ENCODE data around the gene ZFPL1. TPM values are rescaled to one million over a fixed set of nuclear protein-coding genes. Genes with fewer than 3 reads are reported as not detected.

ZFPL1 gene
- total RNA-seq, 1 experiment from 2014 or later: 19.0 TPM

DNA sequence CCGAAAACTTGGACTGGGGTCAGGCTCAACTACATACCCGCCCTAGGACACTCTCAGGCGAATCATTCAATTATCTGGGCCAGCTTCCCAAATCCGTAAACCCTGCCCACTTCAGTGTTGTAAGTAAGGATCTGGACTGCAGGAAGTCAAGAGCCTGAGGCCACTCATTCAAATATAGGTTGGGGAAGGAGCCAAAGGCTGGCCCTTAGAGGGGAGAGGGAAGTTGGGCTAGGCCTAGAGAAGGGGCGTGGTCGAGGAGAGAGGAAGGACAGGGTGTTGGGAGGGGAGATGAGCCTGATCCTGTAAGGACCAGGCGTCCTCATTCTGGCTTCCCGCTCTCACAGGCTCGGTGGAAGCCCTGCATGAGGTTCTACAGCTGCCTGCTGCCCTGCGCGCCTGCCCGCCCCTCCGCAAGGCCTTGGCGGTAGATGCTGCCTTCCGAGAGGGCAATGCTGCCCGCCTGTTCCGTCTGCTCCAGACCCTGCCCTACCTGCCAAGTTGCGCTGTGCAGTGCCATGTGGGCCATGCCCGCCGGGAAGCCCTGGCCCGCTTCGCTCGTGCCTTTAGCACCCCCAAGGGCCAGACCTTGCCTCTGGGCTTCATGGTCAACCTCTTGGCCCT, 40.0 kb upstream of the ZFPL1 start:
- no peaks in the 10 kb centered on the region for H3K9me2 ChIP-seq (replicated peaks; ENCODE audit: insufficient read depth, low read length)
- no peak overlapping the region for H3K4me2 ChIP-seq (ENCODE audit: low read depth, low read length, poor library complexity, severe bottlenecking)
- H3K27me3 ChIP-seq (ENCODE audit: low read length): no peaks in the 10 kb centered on the region
- H2AFZ ChIP-seq (ENCODE audit: low read length): no peak overlapping the region
- DNase-seq: no peak
- H3K4me1 ChIP-seq (ENCODE audit: low read length): peaks cover 16% of the 10 kb centered on the region
- peaks cover 12% of the 10 kb centered on the region for H3K79me2 ChIP-seq (ENCODE audit: low read length)
- H3K36me3 ChIP-seq (ENCODE audit: insufficient read depth, low read length): 0 out of 2 replicates have a peak, but pooled peaks cover 3% of the 10 kb centered on the region
- H3K27ac ChIP-seq (ENCODE audit: low read length): no peak overlapping the region
- no peaks in the 10 kb centered on the region for H4K20me1 ChIP-seq (ENCODE audit: insufficient read depth, low read depth, low read length)
- H3K9me3 ChIP-seq (ENCODE audit: low read length): no peaks in the 10 kb centered on the region
- H3K9ac ChIP-seq (ENCODE audit: low read length): no peak overlapping the region
- no peak overlapping the region for H3K4me3 ChIP-seq (ENCODE audit: low read length)

DNA sequence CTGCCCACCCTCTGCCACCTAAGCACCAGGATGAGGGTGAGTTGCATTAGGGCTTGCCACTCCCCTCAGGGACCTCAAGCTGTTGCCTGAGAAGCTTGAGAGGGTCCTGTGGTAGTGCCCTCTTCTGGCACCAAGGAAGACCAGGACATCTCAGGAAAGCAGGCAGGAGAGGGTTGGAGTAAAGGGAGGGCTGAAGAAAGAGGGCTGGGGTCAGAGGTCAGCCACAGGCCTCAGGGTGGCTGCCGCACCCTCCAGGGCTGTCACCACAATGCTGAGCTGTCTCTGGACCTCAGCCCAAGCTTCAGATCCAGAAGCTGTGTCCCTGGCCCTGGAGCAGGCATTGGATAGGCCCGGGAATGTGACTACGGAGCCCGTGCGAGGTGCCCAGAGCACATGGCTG, 39.0 kb upstream of the ZFPL1 start:
- H3K4me1 ChIP-seq (ENCODE audit: low read length): peaks cover 15% of the 10 kb centered on the region
- no peak overlapping the region for H2AFZ ChIP-seq (ENCODE audit: low read length)
- no peaks in the 10 kb centered on the region for H3K9me2 ChIP-seq (replicated peaks; ENCODE audit: insufficient read depth, low read length)
- no peaks in the 10 kb centered on the region for H4K20me1 ChIP-seq (ENCODE audit: insufficient read depth, low read depth, low read length)
- no peak overlapping the region for H3K4me2 ChIP-seq (ENCODE audit: low read depth, low read length, poor library complexity, severe bottlenecking)
- H3K79me2 ChIP-seq (ENCODE audit: low read length): peaks cover 12% of the 10 kb centered on the region
- no peak overlapping the region for H3K9ac ChIP-seq (ENCODE audit: low read length)
- 0 out of 2 replicates have a peak, but pooled peaks cover 3% of the 10 kb centered on the region for H3K36me3 ChIP-seq (ENCODE audit: insufficient read depth, low read length)
- DNase-seq: no peak
- H3K4me3 ChIP-seq (ENCODE audit: low read length): no peak overlapping the region
- H3K27ac ChIP-seq (ENCODE audit: low read length): no peak overlapping the region
- H3K9me3 ChIP-seq (ENCODE audit: low read length): no peaks in the 10 kb centered on the region
- H3K27me3 ChIP-seq (ENCODE audit: low read length): no peaks in the 10 kb centered on the region

DNA sequence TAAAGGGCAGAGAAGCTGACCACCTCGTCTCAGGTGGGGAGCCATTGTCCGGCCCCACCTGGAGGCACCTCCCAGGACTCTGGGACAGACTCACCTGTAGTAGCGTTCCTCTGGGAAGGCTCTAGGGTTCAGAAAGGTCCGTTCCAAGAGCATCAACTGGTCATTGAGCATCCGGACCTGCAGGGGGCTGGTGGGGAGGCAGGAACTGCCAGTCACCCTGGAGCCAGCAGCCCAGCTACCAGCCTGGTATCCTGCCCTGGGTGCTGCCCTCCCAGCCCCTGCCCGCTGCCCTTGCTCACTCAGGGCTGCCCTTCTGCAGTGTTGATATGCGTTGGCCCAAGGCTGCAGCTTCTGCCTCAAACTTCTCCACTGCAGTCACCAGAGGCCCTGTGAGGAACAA, 38.3 kb upstream of the ZFPL1 start:
- Histone ChIP-seq H3K36me3 (ENCODE audit: insufficient read depth, low read length) (0 out of 2 replicates have a peak, but pooled peaks cover 3% of the 10 kb centered on the region), H4K20me1 (ENCODE audit: insufficient read depth, low read depth, low read length) (no peaks in the 10 kb centered on the region), H2AFZ (ENCODE audit: low read length) (no peak overlapping the region), H3K9me2 (replicated peaks; ENCODE audit: insufficient read depth, low read length) (no peaks in the 10 kb centered on the region), H3K9me3 (ENCODE audit: low read length) (no peaks in the 10 kb centered on the region), H3K27me3 (ENCODE audit: low read length) (no peaks in the 10 kb centered on the region), H3K4me1 (ENCODE audit: low read length) (peaks cover 10% of the 10 kb centered on the region), H3K4me3 (ENCODE audit: low read length) (no peak overlapping the region), H3K4me2 (ENCODE audit: low read depth, low read length, poor library complexity, severe bottlenecking) (no peak overlapping the region), H3K9ac (ENCODE audit: low read length) (no peak overlapping the region), H3K27ac (ENCODE audit: low read length) (no peak overlapping the region), H3K79me2 (ENCODE audit: low read length) (peaks cover 12% of the 10 kb centered on the region)
- no peak for DNase-seq

GRCh38 chr11:65047581-65048422, 36.2 kb upstream of the ZFPL1 start:
- H3K9me3 ChIP-seq (ENCODE audit: low read length): no peaks in the 10 kb centered on the region
- no peak overlapping the region for H2AFZ ChIP-seq (ENCODE audit: low read length)
- no peak for DNase-seq
- H3K27ac ChIP-seq (ENCODE audit: low read length): no peak overlapping the region
- 0 out of 2 replicates have a peak, but pooled peaks cover 3% of the 10 kb centered on the region for H3K36me3 ChIP-seq (ENCODE audit: insufficient read depth, low read length)
- H3K79me2 ChIP-seq (ENCODE audit: low read length): no peaks in the 10 kb centered on the region
- H3K4me1 ChIP-seq (ENCODE audit: low read length): no peaks in the 10 kb centered on the region
- no peaks in the 10 kb centered on the region for H3K27me3 ChIP-seq (ENCODE audit: low read length)
- no peak overlapping the region for H3K9ac ChIP-seq (ENCODE audit: low read length)
- no peaks in the 10 kb centered on the region for H3K9me2 ChIP-seq (replicated peaks; ENCODE audit: insufficient read depth, low read length)
- H4K20me1 ChIP-seq (ENCODE audit: insufficient read depth, low read depth, low read length): no peaks in the 10 kb centered on the region
- H3K4me2 ChIP-seq (ENCODE audit: low read depth, low read length, poor library complexity, severe bottlenecking): no peak overlapping the region
- no peak overlapping the region for H3K4me3 ChIP-seq (ENCODE audit: low read length)

- no peak overlapping the region for H3K27ac ChIP-seq (ENCODE audit: low read length)
- H3K9ac ChIP-seq (ENCODE audit: low read length): no peak overlapping the region
- H2AFZ ChIP-seq (ENCODE audit: low read length): no peak overlapping the region
- no peaks in the 10 kb centered on the region for H3K9me3 ChIP-seq (ENCODE audit: low read length)
- no peaks in the 10 kb centered on the region for H3K4me1 ChIP-seq (ENCODE audit: low read length)
- no peaks in the 10 kb centered on the region for H3K27me3 ChIP-seq (ENCODE audit: low read length)
- H3K36me3 ChIP-seq (ENCODE audit: insufficient read depth, low read length): no peaks in the 10 kb centered on the region
- no peaks in the 10 kb centered on the region for H3K9me2 ChIP-seq (replicated peaks; ENCODE audit: insufficient read depth, low read length)
- no peak for DNase-seq
- H3K4me3 ChIP-seq (ENCODE audit: low read length): no peak overlapping the region
- H3K79me2 ChIP-seq (ENCODE audit: low read length): no peaks in the 10 kb centered on the region
- H4K20me1 ChIP-seq (ENCODE audit: insufficient read depth, low read depth, low read length): no peaks in the 10 kb centered on the region
- H3K4me2 ChIP-seq (ENCODE audit: low read depth, low read length, poor library complexity, severe bottlenecking): no peak overlapping the region
Observed at GRCh38 chr11:65051398-65051858, 32.6 kb upstream of the ZFPL1 start.

GRCh38 chr11:65053827-65054508, 30.1 kb upstream of the ZFPL1 start:
- DNase-seq: no peak
- H3K4me3 ChIP-seq (ENCODE audit: low read length): no peak overlapping the region
- no peaks in the 10 kb centered on the region for H3K27me3 ChIP-seq (ENCODE audit: low read length)
- no peak overlapping the region for H3K27ac ChIP-seq (ENCODE audit: low read length)
- H3K79me2 ChIP-seq (ENCODE audit: low read length): no peaks in the 10 kb centered on the region
- H2AFZ ChIP-seq (ENCODE audit: low read length): no peak overlapping the region
- no peak overlapping the region for H3K4me2 ChIP-seq (ENCODE audit: low read depth, low read length, poor library complexity, severe bottlenecking)
- no peaks in the 10 kb centered on the region for H4K20me1 ChIP-seq (ENCODE audit: insufficient read depth, low read depth, low read length)
- no peaks in the 10 kb centered on the region for H3K9me3 ChIP-seq (ENCODE audit: low read length)
- H3K9me2 ChIP-seq (replicated peaks; ENCODE audit: insufficient read depth, low read length): no peaks in the 10 kb centered on the region
- H3K9ac ChIP-seq (ENCODE audit: low read length): no peak overlapping the region
- H3K36me3 ChIP-seq (ENCODE audit: insufficient read depth, low read length): no peaks in the 10 kb centered on the region
- H3K4me1 ChIP-seq (ENCODE audit: low read length): no peaks in the 10 kb centered on the region

DNA sequence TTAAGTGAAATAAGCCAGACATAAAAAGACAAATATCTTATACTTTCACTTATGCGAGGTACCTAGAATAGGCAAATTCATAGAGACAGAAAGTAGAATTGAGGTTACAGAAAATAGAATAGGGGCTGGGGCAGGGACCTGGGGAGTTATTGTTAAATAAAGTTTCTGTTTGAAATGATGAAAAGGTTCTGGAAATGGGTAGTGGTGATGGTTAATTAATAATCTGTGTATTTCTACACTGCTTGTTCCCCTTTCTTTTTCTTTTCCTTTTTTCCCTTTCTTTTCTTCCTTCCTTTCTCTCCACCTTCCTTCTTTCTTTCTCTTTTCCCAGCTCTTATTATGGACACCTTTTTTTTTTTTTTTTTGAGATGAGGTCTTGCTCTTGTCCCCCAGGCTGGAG, 28.5 kb upstream of the ZFPL1 start:
- no peak overlapping the region for H3K4me3 ChIP-seq (ENCODE audit: low read length)
- no peak for DNase-seq
- no peaks in the 10 kb centered on the region for H3K79me2 ChIP-seq (ENCODE audit: low read length)
- H3K9me3 ChIP-seq (ENCODE audit: low read length): no peaks in the 10 kb centered on the region
- H3K9me2 ChIP-seq (replicated peaks; ENCODE audit: insufficient read depth, low read length): no peaks in the 10 kb centered on the region
- no peak overlapping the region for H3K4me2 ChIP-seq (ENCODE audit: low read depth, low read length, poor library complexity, severe bottlenecking)
- no peaks in the 10 kb centered on the region for H4K20me1 ChIP-seq (ENCODE audit: insufficient read depth, low read depth, low read length)
- H2AFZ ChIP-seq (ENCODE audit: low read length): no peak overlapping the region
- 0 out of 2 replicates have a peak, but pooled peaks cover 3% of the 10 kb centered on the region for H3K4me1 ChIP-seq (ENCODE audit: low read length)
- H3K27me3 ChIP-seq (ENCODE audit: low read length): no peaks in the 10 kb centered on the region
- no peak overlapping the region for H3K27ac ChIP-seq (ENCODE audit: low read length)
- no peaks in the 10 kb centered on the region for H3K36me3 ChIP-seq (ENCODE audit: insufficient read depth, low read length)
- H3K9ac ChIP-seq (ENCODE audit: low read length): no peak overlapping the region

GRCh38 chr11:65056999-65057398, 27.0 kb upstream of the ZFPL1 start:
- H3K4me1 ChIP-seq (ENCODE audit: low read length): 0 out of 2 replicates have a peak, but pooled peaks cover 3% of the 10 kb centered on the region
- no peak for DNase-seq
- no peaks in the 10 kb centered on the region for H3K27me3 ChIP-seq (ENCODE audit: low read length)
- no peak overlapping the region for H3K9ac ChIP-seq (ENCODE audit: low read length)
- H3K9me2 ChIP-seq (replicated peaks; ENCODE audit: insufficient read depth, low read length): no peaks in the 10 kb centered on the region
- no peak overlapping the region for H2AFZ ChIP-seq (ENCODE audit: low read length)
- H3K9me3 ChIP-seq (ENCODE audit: low read length): no peaks in the 10 kb centered on the region
- no peaks in the 10 kb centered on the region for H3K36me3 ChIP-seq (ENCODE audit: insufficient read depth, low read length)
- H3K4me3 ChIP-seq (ENCODE audit: low read length): no peak overlapping the region
- H3K4me2 ChIP-seq (ENCODE audit: low read depth, low read length, poor library complexity, severe bottlenecking): no peak overlapping the region
- no peak overlapping the region for H3K27ac ChIP-seq (ENCODE audit: low read length)
- no peaks in the 10 kb centered on the region for H3K79me2 ChIP-seq (ENCODE audit: low read length)
- H4K20me1 ChIP-seq (ENCODE audit: insufficient read depth, low read depth, low read length): no peaks in the 10 kb centered on the region

All from Karpas-422 (cell line).